Activated naive CD8-positive, alpha-beta T cell treated with anti-CD3 and anti-CD28 coated beads, Interleukin-2, amount 10 ng/mL, durations not matched to agents 7 days and 5 days (primary cell): ENCODE measurements around the gene ZNF583. TPM values are rescaled to one million over a fixed set of nuclear protein-coding genes. Genes with fewer than 3 reads are reported as not detected.
A peak's percentile ranks its signal among the peaks of the same experiment; 100 is the strongest.

Source experiments
- ATAC-seq: fragments of 150-1000 bp; cut with Tn5 transposase; one replicate; pipeline ENCODE4 v1.10.0; 2021; ENCODE audit warnings: low read depth, moderate library complexity
- POLR2A ChIA-PET: fragments of 350-600 bp; sonication (Branson Sonifier 250); formaldehyde crosslinking; loops from one replicate; lab custom pipeline; 2021; ENCODE audit warnings: antibody characterized with exemption; lab: Charles Lee
- DNase-seq: peaks from one replicate; pipeline ENCODE4 v3.0.0; 2021
- H3K27ac Mint-ChIP-seq: one replicate; pipeline ENCODE4 v1.8.0; 2022; ENCODE audit warnings: mild to moderate bottlenecking, mixed read lengths
- H3K27me3 Mint-ChIP-seq: one replicate; pipeline ENCODE4 v1.8.0; 2022; ENCODE audit warnings: mild to moderate bottlenecking, moderate library complexity, mixed read lengths
- H3K36me3 Mint-ChIP-seq: one replicate; pipeline ENCODE4 v1.8.0; 2021; ENCODE audit warnings: mild to moderate bottlenecking, mixed read lengths
- H3K4me1 Mint-ChIP-seq: one replicate; pipeline ENCODE4 v1.8.0; 2021; ENCODE audit warnings: mixed read lengths
- H3K4me3 Mint-ChIP-seq: one replicate; pipeline ENCODE4 v1.8.0; 2022; ENCODE audit warnings: mild to moderate bottlenecking, moderate library complexity, mixed read lengths
- H3K9me3 Mint-ChIP-seq: one replicate; pipeline ENCODE4 v1.8.0; 2021; ENCODE audit warnings: mixed read lengths
- total RNA-seq, 2 experiments: library from RNA; stranded (reverse); gene quantifications; one replicate each; pipeline ENCODE4 v1.2.3, GENCODE V29; 2021

The ZNF583 gene
- total RNA-seq, 2 experiments from 2014 or later = 8.5 to 9.2 TPM

DNA sequence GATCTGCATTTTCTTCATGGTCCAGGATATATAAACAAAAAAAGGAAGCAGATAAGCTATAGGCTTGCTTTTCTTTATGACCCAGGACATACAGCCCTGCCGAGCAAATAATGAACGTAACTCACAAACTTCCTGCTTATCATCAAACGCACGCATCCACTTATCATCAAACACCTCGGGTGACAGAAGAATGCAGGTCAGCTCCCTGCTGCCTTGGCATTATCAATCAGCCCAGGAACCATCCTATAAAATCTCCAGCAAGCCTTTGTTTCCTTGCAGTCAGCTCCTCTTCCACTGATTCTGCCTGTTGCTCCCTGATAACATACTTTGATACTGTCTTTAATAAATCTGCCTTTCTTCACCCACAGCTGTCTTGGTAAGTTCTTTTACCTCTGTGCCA, 5.3 kb upstream of the ZNF583 start:
- H3K9me3 Mint-ChIP-seq = peaks cover 39% of the 10 kb centered on the region
- POLR2A ChIA-PET = no interaction called here
- no peak overlapping the region for H3K27ac Mint-ChIP-seq
- peaks cover 56% of the 10 kb centered on the region for H3K36me3 Mint-ChIP-seq
- no peak for DNase-seq
- peaks cover 6% of the 10 kb centered on the region for H3K4me1 Mint-ChIP-seq
- no peak for ATAC-seq
- no peaks in the 10 kb centered on the region for H3K27me3 Mint-ChIP-seq
- H3K4me3 Mint-ChIP-seq = no peak overlapping the region

- POLR2A ChIA-PET = no interaction called here
- Mint-ChIP-seq H3K27ac (no peak overlapping the region), H3K9me3 (peaks cover 39% of the 10 kb centered on the region), H3K4me1 (peaks cover 19% of the 10 kb centered on the region), H3K36me3 (peaks cover 67% of the 10 kb centered on the region), H3K27me3 (no peaks in the 10 kb centered on the region), H3K4me3 (no peak overlapping the region)
- ATAC-seq (no peak), DNase-seq (no peak)
These were observed 3.6 kb upstream of the ZNF583 start for GRCh38 chr19:56400485-56400884.

DNA sequence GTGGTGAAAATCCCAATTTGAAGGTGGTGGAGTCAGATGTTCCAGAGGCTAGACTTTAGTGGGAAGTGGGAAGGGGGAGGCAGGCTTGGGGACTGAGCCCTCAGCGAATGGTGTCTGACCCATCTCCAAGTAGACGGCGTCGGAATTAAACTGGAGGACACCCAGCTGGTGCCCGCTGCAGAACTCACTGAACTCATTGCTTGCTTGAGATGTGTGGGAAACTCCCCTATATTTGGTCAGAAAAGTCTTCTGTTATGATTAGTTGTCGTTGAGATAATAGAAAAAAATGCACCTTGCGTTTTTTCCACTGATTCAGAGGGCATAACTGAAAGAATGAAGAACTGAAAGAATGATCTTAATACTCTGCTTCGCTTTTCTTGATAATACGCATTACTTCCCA, 871 bp upstream of the ZNF583 start:
- peak overlapping the region; percentile 93 for H3K27ac Mint-ChIP-seq
- H3K4me3 Mint-ChIP-seq = peak overlapping the region; percentile 93
- H3K4me1 Mint-ChIP-seq = peaks cover 19% of the 10 kb centered on the region
- POLR2A ChIA-PET = interaction anchor here (1.1 to 1.9 kb wide), 4 partner anchors 10 to 268 kb away, joined by 3 to 7 read pairs (median 6); partner anchors contain the start of genes ZNF471, ZNF582 and ZNF835
- DNase-seq (no peak), ATAC-seq (no peak)
- peaks cover 69% of the 10 kb centered on the region for H3K36me3 Mint-ChIP-seq
- H3K27me3 Mint-ChIP-seq = no peaks in the 10 kb centered on the region
- peaks cover 40% of the 10 kb centered on the region for H3K9me3 Mint-ChIP-seq

GRCh38 chr19:56404705-56405056, 549 bp downstream of the ZNF583 start:
- no peak for DNase-seq
- Mint-ChIP-seq H3K27me3 (no peaks in the 10 kb centered on the region), H3K4me1 (peaks cover 19% of the 10 kb centered on the region), H3K4me3 (peak overlapping the region; percentile 93), H3K9me3 (peaks cover 38% of the 10 kb centered on the region), H3K36me3 (peaks cover 69% of the 10 kb centered on the region), H3K27ac (peak overlapping the region; percentile 93)
- no peak for ATAC-seq
- POLR2A ChIA-PET = interaction anchor here (1.5 to 1.9 kb wide), 2 partner anchors 103 to 267 kb away, joined by 4 to 7 read pairs; partner anchors contain the start of genes ZNF471 and ZNF835

GRCh38 chr19:56405062-56405461, 930 bp downstream of the ZNF583 start:
- ATAC-seq (no peak), DNase-seq (no peak)
- POLR2A ChIA-PET = interaction anchor here (1.9 kb wide), 1 partner anchor 103 kb away, joined by 7 read pairs; the partner anchor contains the start of gene ZNF471
- Mint-ChIP-seq H3K36me3 (peaks cover 71% of the 10 kb centered on the region), H3K27me3 (no peaks in the 10 kb centered on the region), H3K4me3 (peak overlapping the region; percentile 93), H3K27ac (peak overlapping the region; percentile 93), H3K4me1 (peaks cover 19% of the 10 kb centered on the region), H3K9me3 (peaks cover 38% of the 10 kb centered on the region)

DNA sequence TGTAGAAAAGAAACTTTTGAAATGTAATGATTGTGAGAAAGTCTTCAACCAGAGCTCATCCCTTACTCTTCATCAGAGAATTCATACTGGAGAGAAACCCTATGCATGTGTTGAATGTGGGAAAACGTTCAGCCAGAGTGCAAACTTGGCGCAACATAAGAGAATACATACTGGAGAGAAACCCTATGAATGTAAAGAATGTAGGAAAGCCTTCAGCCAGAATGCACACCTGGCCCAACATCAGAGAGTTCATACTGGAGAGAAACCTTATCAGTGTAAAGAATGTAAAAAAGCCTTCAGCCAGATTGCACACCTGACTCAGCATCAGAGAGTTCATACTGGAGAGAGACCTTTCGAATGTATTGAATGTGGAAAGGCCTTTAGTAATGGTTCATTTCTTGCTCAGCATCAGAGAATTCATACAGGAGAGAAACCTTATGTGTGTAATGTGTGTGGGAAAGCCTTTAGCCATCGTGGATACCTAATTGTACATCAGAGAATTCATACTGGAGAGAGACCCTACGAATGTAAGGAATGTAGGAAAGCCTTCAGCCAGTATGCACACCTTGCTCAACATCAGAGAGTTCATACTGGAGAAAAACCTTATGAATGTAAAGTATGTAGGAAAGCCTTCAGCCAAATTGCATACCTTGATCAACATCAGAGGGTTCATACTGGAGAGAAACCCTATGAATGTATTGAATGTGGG, 19.3 kb downstream of the ZNF583 start:
- ATAC-seq = no peak
- Mint-ChIP-seq H3K36me3 (peaks cover 48% of the 10 kb centered on the region), H3K4me1 (no peaks in the 10 kb centered on the region)

DNA sequence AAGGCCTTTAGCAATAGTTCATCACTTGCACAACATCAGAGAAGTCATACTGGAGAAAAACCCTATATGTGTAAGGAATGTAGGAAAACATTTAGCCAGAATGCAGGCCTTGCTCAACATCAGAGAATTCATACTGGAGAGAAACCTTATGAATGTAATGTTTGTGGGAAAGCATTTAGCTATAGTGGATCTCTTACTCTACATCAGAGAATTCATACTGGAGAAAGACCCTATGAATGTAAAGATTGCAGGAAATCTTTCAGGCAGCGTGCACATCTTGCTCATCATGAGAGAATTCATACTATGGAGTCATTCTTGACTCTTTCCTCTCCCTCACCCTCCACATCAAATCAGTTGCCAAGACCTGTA, 19.8 kb downstream of the ZNF583 start:
- Mint-ChIP-seq H3K4me3 (no peak overlapping the region), H3K27ac (no peak overlapping the region), H3K27me3 (no peaks in the 10 kb centered on the region), H3K9me3 (peaks cover 44% of the 10 kb centered on the region), H3K36me3 (peaks cover 43% of the 10 kb centered on the region), H3K4me1 (no peaks in the 10 kb centered on the region)
- DNase-seq (no peak), ATAC-seq (no peak)
- POLR2A ChIA-PET = no interaction called here

More for the DNA sequence above, 19.3 kb downstream of the ZNF583 start:
- Mint-ChIP-seq H3K27ac (no peak overlapping the region), H3K9me3 (peaks cover 49% of the 10 kb centered on the region), H3K4me3 (no peak overlapping the region), H3K27me3 (no peaks in the 10 kb centered on the region)
- POLR2A ChIA-PET = no interaction called here
- DNase-seq = no peak

DNA sequence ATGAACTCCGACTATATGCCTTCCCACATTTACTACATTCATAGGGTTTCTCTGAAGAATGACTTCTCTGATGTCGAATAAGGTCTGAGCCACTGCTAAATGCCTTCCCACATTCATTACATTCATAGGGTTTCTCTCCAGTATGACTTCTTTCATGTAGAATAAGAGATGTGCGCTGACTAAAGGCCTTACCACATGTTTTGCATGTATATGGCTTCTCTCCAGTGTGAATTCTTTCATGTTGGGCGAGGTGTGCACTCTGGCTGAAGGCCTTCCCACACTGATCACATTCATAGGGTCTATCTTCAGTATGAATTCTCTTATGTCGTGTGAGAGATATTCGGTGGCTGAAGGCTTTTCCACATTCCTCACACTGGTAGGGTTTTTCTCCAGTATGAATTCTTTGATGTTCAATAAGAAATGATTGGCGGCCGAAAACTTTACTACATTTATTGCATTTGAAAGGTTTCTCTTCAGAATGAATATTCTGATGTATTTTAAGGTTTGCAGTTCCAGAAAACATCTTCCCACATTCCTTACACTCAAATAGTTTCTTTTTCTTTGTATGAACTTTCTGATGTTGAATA, 37.2 kb downstream of the ZNF583 start:
- Mint-ChIP-seq H3K9me3 (peaks cover 42% of the 10 kb centered on the region), H3K4me3 (no peak overlapping the region), H3K4me1 (no peaks in the 10 kb centered on the region), H3K27ac (no peak overlapping the region), H3K27me3 (no peaks in the 10 kb centered on the region), H3K36me3 (peaks cover 13% of the 10 kb centered on the region)
- ATAC-seq (no peak), DNase-seq (no peak)
- POLR2A ChIA-PET = no interaction called here

GRCh38 chr19:56474308-56474707, 70.2 kb downstream of the ZNF583 start:
- H3K4me3 Mint-ChIP-seq = no peak overlapping the region
- no peaks in the 10 kb centered on the region for H3K27me3 Mint-ChIP-seq
- H3K9me3 Mint-ChIP-seq = peaks cover 30% of the 10 kb centered on the region
- H3K4me1 Mint-ChIP-seq = peaks cover 17% of the 10 kb centered on the region
- H3K36me3 Mint-ChIP-seq = peaks cover 30% of the 10 kb centered on the region
- POLR2A ChIA-PET = no interaction called here
- DNase-seq (no peak), ATAC-seq (no peak)
- no peak overlapping the region for H3K27ac Mint-ChIP-seq

DNA sequence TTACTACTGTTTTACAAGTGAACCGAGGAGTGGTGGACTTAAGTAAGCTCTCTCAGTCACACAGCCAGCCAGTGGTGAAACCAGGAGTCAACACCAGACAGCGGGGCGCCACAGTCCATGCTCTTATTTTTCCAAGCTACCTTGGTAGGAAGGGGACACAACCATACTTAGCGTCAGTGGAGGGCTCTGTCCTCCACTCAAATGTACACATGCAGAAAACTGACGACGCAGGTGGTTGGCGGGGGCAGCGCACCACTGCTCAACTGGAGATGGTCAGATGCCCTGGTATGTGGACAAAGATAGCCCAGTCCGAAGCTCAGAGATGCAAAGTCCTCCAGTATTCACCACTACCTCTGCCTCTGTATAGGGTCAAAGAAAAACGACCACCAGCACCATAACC, 72.0 kb downstream of the ZNF583 start:
- no peak for ATAC-seq
- Mint-ChIP-seq H3K4me1 (peaks cover 17% of the 10 kb centered on the region), H3K27me3 (no peaks in the 10 kb centered on the region), H3K27ac (no peak overlapping the region), H3K4me3 (peak overlapping the region; percentile 99), H3K36me3 (peaks cover 28% of the 10 kb centered on the region), H3K9me3 (peaks cover 35% of the 10 kb centered on the region)
- DNase-seq = no peak
- POLR2A ChIA-PET = no interaction called here

Other genes with a start within 250 kb of the ZNF583 start
- not detected for gene GALP, start 228.3 kb upstream of the ZNF583 start, total RNA-seq
- gene ZSCAN5B, start 206.5 kb upstream of the ZNF583 start, total RNA-seq = under 1 TPM in 1 of 2 experiments, not detected in 1; 0.20 TPM
- not detected for gene ZSCAN5C, start 202.1 kb upstream of the ZNF583 start, total RNA-seq
- 1 to 10 TPM; 1.2 to 1.7 TPM for gene EDDM13, start 131.6 kb upstream of the ZNF583 start, total RNA-seq
- gene ZSCAN5A, start 89.5 kb upstream of the ZNF583 start, total RNA-seq = 10 to 100 TPM in 1 of 2 experiments, 1 to 10 TPM in 1; 9.7 to 11.7 TPM
- gene ZNF582, start 10.8 kb upstream of the ZNF583 start, total RNA-seq = 1 to 10 TPM; 5.0 to 5.5 TPM
- gene ZNF667, start 73.0 kb downstream of the ZNF583 start, total RNA-seq = 1 to 10 TPM; 2.0 TPM
- 1 to 10 TPM; 1.5 to 4.0 TPM for gene ZNF471, start 103.5 kb downstream of the ZNF583 start, total RNA-seq
- 10 to 100 TPM; 12.2 TPM for gene ZFP28, start 134.6 kb downstream of the ZNF583 start, total RNA-seq
- 1 to 10 TPM; 7.3 to 8.8 TPM for gene ZNF470, start 163.1 kb downstream of the ZNF583 start, total RNA-seq
- gene ZNF71, start 191.0 kb downstream of the ZNF583 start, total RNA-seq = 1 to 10 TPM; 8.3 to 8.5 TPM
- gene SMIM17, start 238.8 kb downstream of the ZNF583 start, total RNA-seq = under 1 TPM in 1 of 2 experiments, not detected in 1; 0.39 TPM